HG03442 (cell line): ENCODE results near the gene SLC6A4.
"Not testable (repeated sequence)": the region's sequence is repeated elsewhere in the genome, so short reads cannot be mapped to it uniquely, and the experiment has no call there.

Experiments used
- ATAC-seq: cut with Tn5 transposase; IDR thresholded peaks from one replicate; pipeline ENCODE4 v1.9.1; 2021; ENCODE audit warnings: mild to moderate bottlenecking, moderate library complexity; ENCODE audit not compliant: unreplicated experiment

SLC6A4 gene

GRCh38 chr17:30221346-30221745 lies 14.2 kb downstream of the SLC6A4 start:
- no peak for ATAC-seq

- ATAC-seq: no peak
Observed at GRCh38 chr17:30220414-30220813, 15.1 kb downstream of the SLC6A4 start.

GRCh38 chr17:30219833-30220232 lies 15.7 kb downstream of the SLC6A4 start:
- no peak for ATAC-seq

GRCh38 chr17:30219315-30219714 lies 16.2 kb downstream of the SLC6A4 start:
- ATAC-seq: no peak

- ATAC-seq: no peak
Observed at GRCh38 chr17:30218799-30219198, 16.7 kb downstream of the SLC6A4 start.

GRCh38 chr17:30217746-30218245 lies 17.7 kb downstream of the SLC6A4 start:
- no peak for ATAC-seq

- ATAC-seq: no peak
Observed at GRCh38 chr17:30217054-30217453, 18.4 kb downstream of the SLC6A4 start.

GRCh38 chr17:30212750-30213149 lies 22.7 kb downstream of the SLC6A4 start:
- peak; percentile 71 for ATAC-seq

- no peak for ATAC-seq
Observed at GRCh38 chr17:30211371-30211770, 24.1 kb downstream of the SLC6A4 start.

- no peak for ATAC-seq
Observed at GRCh38 chr17:30210901-30211300, 24.6 kb downstream of the SLC6A4 start.

GRCh38 chr17:30210366-30210765 lies 25.1 kb downstream of the SLC6A4 start:
- ATAC-seq: no peak

- ATAC-seq: no peak
Observed at GRCh38 chr17:30209930-30210329, 25.6 kb downstream of the SLC6A4 start.

GRCh38 chr17:30208214-30208613 lies 27.3 kb downstream of the SLC6A4 start:
- ATAC-seq: no peak

- no peak for ATAC-seq
Observed at GRCh38 chr17:30207655-30208054, 27.8 kb downstream of the SLC6A4 start.

GRCh38 chr17:30203471-30203981 lies 32.0 kb downstream of the SLC6A4 start:
- no peak for ATAC-seq

- ATAC-seq: not testable (repeated sequence)
Observed at GRCh38 chr17:30200656-30201055, 34.8 kb downstream of the SLC6A4 start.

GRCh38 chr17:30200106-30200505 lies 35.4 kb downstream of the SLC6A4 start:
- no peak for ATAC-seq

GRCh38 chr17:30199600-30199999 lies 35.9 kb downstream of the SLC6A4 start:
- no peak for ATAC-seq

- no peak for ATAC-seq
Observed at GRCh38 chr17:30197416-30197815, 38.1 kb downstream of the SLC6A4 start.

- no peak for ATAC-seq
Observed at GRCh38 chr17:30196504-30196903, 39.0 kb downstream of the SLC6A4 start.

GRCh38 chr17:30191072-30191471 lies 44.4 kb downstream of the SLC6A4 start:
- ATAC-seq: no peak

- no peak for ATAC-seq
Observed at GRCh38 chr17:30188211-30188939, 47.1 kb downstream of the SLC6A4 start.

GRCh38 chr17:30187573-30187972 lies 47.9 kb downstream of the SLC6A4 start:
- no peak for ATAC-seq
